LNCAP (cell line): ENCODE results near the gene MRPL23.

ENCODE experiments used
- CTCF ChIP-seq: fragments of 450-650 bp; IDR thresholded peaks from 2 replicates; pipeline ENCODE4 v1.5.1; 2017; ENCODE audit warnings: mild to moderate bottlenecking

Gene MRPL23

GRCh38 chr11:1912289-1912878 lies 34.7 kb upstream of the MRPL23 start:
- no peak for TF ChIP-seq CTCF

GRCh38 chr11:1913271-1914060 lies 33.7 kb upstream of the MRPL23 start:
- no peak for TF ChIP-seq CTCF

- no peak for TF ChIP-seq CTCF
Observed at GRCh38 chr11:1915795-1916131, 31.4 kb upstream of the MRPL23 start.

- no peak for TF ChIP-seq CTCF
Observed at GRCh38 chr11:1916132-1916985, 30.8 kb upstream of the MRPL23 start.

GRCh38 chr11:1916986-1917522 lies 30.1 kb upstream of the MRPL23 start:
- TF ChIP-seq CTCF: no peak

- peak; percentile 58 for TF ChIP-seq CTCF
Observed at GRCh38 chr11:1917523-1918435, 29.4 kb upstream of the MRPL23 start.
